Left colon (tissue), 2 donors: Measurements from ENCODE around the gene CEP152. TPM values are rescaled to one million over a fixed set of nuclear protein-coding genes. Genes with fewer than 3 reads are reported as not detected.
"Not testable (repeated sequence)": the region's sequence is repeated elsewhere in the genome, so short reads cannot be mapped to it uniquely, and the experiment has no call there.

Experiments used
- ATAC-seq: fragments of 200-7000 bp; cut with Tn5 transposase; one replicate; pipeline ENCODE4 v1.9.1; 2020; ENCODE audit warnings: mild to moderate bottlenecking, moderate library complexity
- DNase-seq, 2 donors: peaks; one replicate each; pipeline ENCODE4 v3.0.0-alpha.2; 2020
- intact Hi-C, 2 donors: fragments of 100-400 bp; cut with DNase I in 1 of 2; cut with micrococcal nuclease in 1 of 2; formaldehyde crosslinking; loops; one replicate each; pipeline versions ENCODE4 v1.11.2 to v1.14.0; 2022; cut with DNase I, micrococcal nuclease
- total RNA-seq, 2 donors: library from RNA; stranded (reverse); fragmentation: NEBNext Ultra II Directional; extraction: Animal tissue kit (Norgen Biotek cat#: 25700); gene quantifications; one replicate each; pipeline ENCODE4 v1.2.1, GENCODE V29; 2021
- donor health status: DM: no; HTN: no; CAD: no.
- donor health status: DM: yes; HTN: yes; CAD: no.

CEP152 gene
- total RNA-seq, 2 donors from 2014 or later: 5.9 to 7.8 TPM

- intact Hi-C loops: no loop called here
- DNase-seq (peak in 1 of 2 donors; percentile 20), ATAC-seq (peak; percentile 19)
Observed at GRCh38 chr15:48811325-48811958, 573 bp upstream of the CEP152 start.

- ATAC-seq (no peak), DNase-seq (no peak)
- intact Hi-C loops: loop anchor here in 1 of 2 donors (10.0 kb wide), 1 partner anchor 451 kb away; no protein-coding TSS in a partner anchor
Observed at GRCh38 chr15:48806151-48806550, 4.7 kb downstream of the CEP152 start.

- intact Hi-C loops: loop anchor here in 1 of 2 donors (10.0 kb wide), 1 partner anchor 451 kb away; no protein-coding TSS in a partner anchor
Observed at GRCh38 chr15:48805591-48805990, 5.3 kb downstream of the CEP152 start.

GRCh38 chr15:48803877-48804276, 7.0 kb downstream of the CEP152 start:
- ATAC-seq: no peak
- intact Hi-C loops: loop anchor here in 1 of 2 donors (10.0 kb wide), 1 partner anchor 449 kb away; no protein-coding TSS in a partner anchor
- DNase-seq: no peak

More at GRCh38 chr15:48805591-48805990, 5.3 kb downstream of the CEP152 start:
- ATAC-seq (no peak), DNase-seq (no peak)

- DNase-seq: no peak
- ATAC-seq: no peak
- intact Hi-C loops: loop anchor here in 1 of 2 donors (10.0 kb wide), 1 partner anchor 448 kb away; no protein-coding TSS in a partner anchor
Observed at GRCh38 chr15:48802867-48803266, 8.0 kb downstream of the CEP152 start.

- DNase-seq: no peak
- intact Hi-C loops: loop anchor here in 1 of 2 donors (10.0 kb wide), 1 partner anchor 447 kb away; no protein-coding TSS in a partner anchor
Observed at GRCh38 chr15:48802257-48802656, 8.6 kb downstream of the CEP152 start.

GRCh38 chr15:48800811-48801455, 9.9 kb downstream of the CEP152 start:
- intact Hi-C loops: loop anchor here in 1 of 2 donors (10.0 kb wide), 1 partner anchor 446 kb away; no protein-coding TSS in a partner anchor
- no peak for DNase-seq
- peak; percentile 78 for ATAC-seq

More at GRCh38 chr15:48802257-48802656, 8.6 kb downstream of the CEP152 start:
- no peak for ATAC-seq

GRCh38 chr15:48800245-48800644, 10.6 kb downstream of the CEP152 start:
- intact Hi-C loops: loop anchor here in 1 of 2 donors (10.0 kb wide), 1 partner anchor 445 kb away; no protein-coding TSS in a partner anchor
- ATAC-seq: peak; percentile 90
- no peak for DNase-seq

- intact Hi-C loops: no loop called here
- ATAC-seq (no peak), DNase-seq (no peak)
Observed at GRCh38 chr15:48798319-48798718, 12.6 kb downstream of the CEP152 start.

- DNase-seq: no peak
- intact Hi-C loops: no loop called here
- ATAC-seq: no peak
Observed at GRCh38 chr15:48796930-48797329, 13.9 kb downstream of the CEP152 start.

- ATAC-seq (no peak), DNase-seq (no peak)
- intact Hi-C loops: no loop called here
Observed at GRCh38 chr15:48796521-48796920, 14.3 kb downstream of the CEP152 start.

- intact Hi-C loops: no loop called here
- DNase-seq (no peak), ATAC-seq (no peak)
Observed at GRCh38 chr15:48795901-48796300, 15.0 kb downstream of the CEP152 start.

GRCh38 chr15:48794697-48795134, 16.2 kb downstream of the CEP152 start:
- DNase-seq (no peak), ATAC-seq (peak; percentile 64)
- intact Hi-C loops: no loop called here

- DNase-seq (no peak), ATAC-seq (no peak)
- intact Hi-C loops: no loop called here
Observed at GRCh38 chr15:48792408-48792807, 18.5 kb downstream of the CEP152 start.

- intact Hi-C loops, ATAC-seq: not testable (repeated sequence)
Observed at GRCh38 chr15:48790466-48791115, 20.3 kb downstream of the CEP152 start.

GRCh38 chr15:48785712-48786111, 25.2 kb downstream of the CEP152 start:
- no peak for ATAC-seq
- intact Hi-C loops: no loop called here
- no peak for DNase-seq

More at GRCh38 chr15:48790466-48791115, 20.3 kb downstream of the CEP152 start:
- not testable (repeated sequence) for DNase-seq

GRCh38 chr15:48785195-48785594, 25.7 kb downstream of the CEP152 start:
- ATAC-seq: no peak
- DNase-seq: no peak
- intact Hi-C loops: no loop called here

GRCh38 chr15:48784756-48785155, 26.1 kb downstream of the CEP152 start:
- no peak for DNase-seq
- intact Hi-C loops: no loop called here
- no peak for ATAC-seq

- ATAC-seq (no peak), DNase-seq (no peak)
- intact Hi-C loops: no loop called here
Observed at GRCh38 chr15:48782911-48783310, 28.0 kb downstream of the CEP152 start.
